Ramos (cell line): Measurements from ENCODE around the gene GALNT11.
"Not testable (repeated sequence)": the region's sequence is repeated elsewhere in the genome, so short reads cannot be mapped to it uniquely, and the experiment has no call there.

Experiments
- in situ Hi-C: fragments of 300-500 bp; cut with MboI; formaldehyde crosslinking; loops from one replicate; pipeline ENCODE4 v1.14.3; 2022; ENCODE audit warnings: low sequenced_read_pairs; ENCODE audit not compliant: unreplicated experiment

GALNT11 gene

DNA sequence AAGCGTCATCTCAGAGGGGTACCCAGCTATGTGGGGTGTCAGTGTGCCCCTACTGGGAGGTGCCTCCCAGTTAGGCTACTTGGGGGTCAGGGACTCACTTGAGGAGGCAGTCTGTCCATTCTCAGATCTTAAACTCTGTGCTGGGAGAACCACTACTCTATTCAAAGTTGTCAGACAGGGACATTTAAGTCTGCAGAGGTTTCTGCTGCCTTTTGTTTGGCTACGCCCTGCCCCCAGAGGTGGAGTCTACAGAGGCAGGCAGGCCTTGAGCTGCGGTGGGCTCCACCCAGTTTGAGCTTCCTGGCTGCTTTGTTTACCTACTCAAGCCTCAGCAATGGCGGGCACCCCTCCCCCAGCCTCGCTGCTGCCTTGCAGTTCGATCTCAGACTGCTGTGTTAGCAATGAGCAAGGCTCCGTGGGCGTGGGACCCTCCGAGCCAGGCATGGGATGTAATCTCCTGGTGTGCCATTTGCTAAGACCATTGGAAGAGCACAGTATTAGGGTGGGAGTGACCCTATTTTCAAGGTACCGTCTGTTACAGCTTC lies 40.4 kb downstream of the GALNT11 start:
- in situ Hi-C loops = not testable (repeated sequence)

DNA sequence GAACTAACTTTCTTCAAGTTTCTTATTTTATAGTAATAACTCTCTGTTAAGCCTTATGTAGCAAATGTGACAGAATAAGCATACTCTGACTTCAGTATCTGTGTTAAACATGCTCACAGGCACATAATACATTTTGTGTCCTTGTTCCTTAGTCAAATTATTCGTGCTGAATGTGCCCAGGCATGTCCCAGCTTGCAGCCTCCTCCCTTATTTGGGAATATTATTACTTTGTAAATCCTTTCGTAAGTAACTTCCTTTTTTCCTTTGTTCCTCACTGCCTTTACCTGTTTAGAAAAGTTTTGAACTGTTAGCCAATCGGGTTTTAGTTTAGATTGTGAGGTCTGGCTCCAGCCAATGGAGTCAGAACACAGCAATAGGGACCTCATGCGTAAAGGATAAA lies 46.9 kb downstream of the GALNT11 start:
- in situ Hi-C loops = no loop called here

DNA sequence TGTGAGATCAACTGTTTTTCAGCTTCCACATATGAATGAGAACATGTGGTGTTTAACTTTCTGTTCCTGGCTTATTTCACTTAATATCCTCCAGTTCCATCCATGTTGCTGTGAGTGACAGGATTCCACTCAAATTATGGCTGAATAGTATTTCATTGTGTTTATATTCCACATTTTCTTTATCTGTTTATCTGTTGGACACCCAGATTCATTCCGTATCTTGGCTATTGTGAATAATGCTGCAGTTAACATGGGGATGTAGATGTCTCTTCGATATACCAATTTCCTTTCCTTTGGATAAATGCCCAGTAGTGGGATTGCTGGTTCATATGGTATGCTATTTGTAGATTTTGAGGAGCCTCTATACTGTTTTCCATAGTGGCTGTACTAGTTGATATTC lies 47.9 kb downstream of the GALNT11 start:
- in situ Hi-C loops = no loop called here

- in situ Hi-C loops = no loop called here
Measured at GRCh38 chr7:152074673-152075072, 49.2 kb downstream of the GALNT11 start.

- in situ Hi-C loops = not testable (repeated sequence)
Measured at GRCh38 chr7:152075379-152075778, 49.9 kb downstream of the GALNT11 start.

GRCh38 chr7:152076324-152076821 lies 50.9 kb downstream of the GALNT11 start:
- in situ Hi-C loops = no loop called here

GRCh38 chr7:152076940-152077933 lies 51.8 kb downstream of the GALNT11 start:
- in situ Hi-C loops = no loop called here

DNA sequence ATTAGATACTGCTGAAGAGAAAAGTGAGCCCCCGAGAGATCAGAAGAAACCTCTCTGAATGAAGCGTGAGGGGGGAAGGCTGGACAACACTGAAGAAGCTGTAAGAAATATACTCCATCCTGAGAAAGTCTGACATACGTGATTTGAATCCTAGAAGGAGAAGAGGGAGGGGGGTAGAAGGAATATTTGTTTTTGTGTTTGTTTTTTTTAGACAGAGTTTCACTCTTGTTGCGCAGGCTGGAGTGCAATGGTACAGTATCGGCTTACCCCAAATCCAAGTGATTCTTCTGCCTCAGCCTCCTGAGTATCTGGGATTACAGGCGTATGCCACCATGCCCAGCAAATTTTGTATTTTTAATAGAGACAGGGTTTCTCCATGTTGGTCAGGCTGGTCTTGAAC lies 52.6 kb downstream of the GALNT11 start:
- in situ Hi-C loops = no loop called here

DNA sequence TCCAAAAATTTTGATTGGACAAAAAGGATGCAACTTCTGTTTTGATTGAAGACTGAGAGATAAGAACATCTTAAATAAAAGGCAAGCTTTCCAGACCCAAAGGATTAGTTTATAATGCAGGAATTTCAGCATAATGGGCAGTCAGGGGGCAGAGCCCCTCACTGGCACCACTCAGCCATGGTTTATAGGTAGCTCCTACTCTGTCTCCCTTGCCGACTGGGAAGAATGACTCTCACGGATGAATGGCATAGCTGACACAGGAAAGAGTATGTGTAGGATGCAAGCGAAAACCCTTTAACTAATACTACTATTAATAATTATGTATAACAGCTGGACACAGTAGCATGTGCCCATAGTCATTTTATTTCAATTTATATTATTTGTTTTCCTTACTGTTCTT lies 53.3 kb downstream of the GALNT11 start:
- in situ Hi-C loops = no loop called here

- in situ Hi-C loops = no loop called here
Measured at GRCh38 chr7:152081088-152081487, 55.6 kb downstream of the GALNT11 start.

DNA sequence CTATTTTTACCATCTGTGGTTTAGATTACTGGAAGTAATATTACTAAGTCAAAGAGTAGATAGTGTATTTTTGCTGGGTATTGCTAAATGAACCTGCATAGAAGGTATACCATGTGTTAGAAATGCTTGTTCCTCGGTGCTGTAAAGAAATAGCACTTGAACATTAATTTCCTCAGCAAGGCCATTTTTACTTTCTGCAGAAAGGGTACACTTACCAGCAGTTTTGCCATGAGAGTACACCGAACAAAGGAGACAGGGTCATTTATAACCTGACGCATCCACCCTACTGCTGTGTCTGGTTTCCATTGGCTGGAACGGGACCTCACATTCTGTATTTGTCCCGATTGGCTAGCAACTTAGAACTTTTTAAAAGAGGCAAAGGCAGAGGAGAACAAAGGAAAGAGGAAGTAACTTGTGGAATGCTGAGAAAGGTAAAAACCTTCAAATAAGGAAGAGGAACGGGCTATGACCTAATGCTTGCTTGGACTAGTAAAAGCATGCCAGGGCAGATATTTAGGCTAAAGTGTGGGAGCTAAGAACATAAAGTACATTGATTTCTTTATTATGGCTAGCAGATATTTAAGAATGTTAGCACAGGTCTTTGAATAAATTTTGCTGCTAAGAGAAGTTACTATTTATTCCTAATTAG lies 56.7 kb downstream of the GALNT11 start:
- in situ Hi-C loops = not testable (repeated sequence)

DNA sequence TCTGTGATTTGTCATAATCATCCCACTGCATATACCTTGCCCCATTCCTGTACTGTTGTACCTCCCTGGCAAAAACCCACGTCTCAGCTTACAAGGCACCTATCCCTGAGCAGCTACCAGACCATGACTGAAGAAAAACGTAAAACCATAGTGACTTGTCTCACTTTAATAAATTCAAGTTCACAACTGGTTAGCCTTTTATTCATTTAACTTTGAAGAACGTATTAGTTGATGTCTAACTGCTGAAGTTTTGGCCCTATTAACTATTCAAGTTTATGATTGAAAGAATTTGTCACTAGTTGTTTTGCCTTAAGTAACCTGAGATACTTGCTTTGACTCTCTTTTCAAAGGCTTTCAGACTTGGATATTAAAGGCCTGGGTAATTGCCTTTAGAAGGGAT lies 59.7 kb downstream of the GALNT11 start:
- in situ Hi-C loops = no loop called here

DNA sequence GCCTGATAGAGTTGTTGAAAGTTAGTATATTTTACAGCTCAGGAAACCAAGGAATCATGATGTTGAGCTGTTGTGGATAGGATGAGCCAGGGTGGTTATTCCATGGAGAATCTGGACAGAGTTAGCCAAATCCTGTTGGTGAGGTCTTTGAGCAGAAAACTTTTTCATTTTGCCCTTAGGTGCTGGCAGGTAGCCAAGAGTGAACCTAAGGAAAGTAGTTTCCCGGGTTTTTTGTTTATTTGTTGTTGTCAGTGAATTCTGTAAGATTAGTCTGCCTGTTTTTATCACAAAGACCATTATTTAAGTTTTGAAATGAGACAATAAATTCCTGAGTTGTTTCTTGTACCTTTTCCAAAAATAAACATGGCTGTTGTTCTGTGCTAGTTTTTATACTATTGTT lies 61.0 kb downstream of the GALNT11 start:
- in situ Hi-C loops = no loop called here

DNA sequence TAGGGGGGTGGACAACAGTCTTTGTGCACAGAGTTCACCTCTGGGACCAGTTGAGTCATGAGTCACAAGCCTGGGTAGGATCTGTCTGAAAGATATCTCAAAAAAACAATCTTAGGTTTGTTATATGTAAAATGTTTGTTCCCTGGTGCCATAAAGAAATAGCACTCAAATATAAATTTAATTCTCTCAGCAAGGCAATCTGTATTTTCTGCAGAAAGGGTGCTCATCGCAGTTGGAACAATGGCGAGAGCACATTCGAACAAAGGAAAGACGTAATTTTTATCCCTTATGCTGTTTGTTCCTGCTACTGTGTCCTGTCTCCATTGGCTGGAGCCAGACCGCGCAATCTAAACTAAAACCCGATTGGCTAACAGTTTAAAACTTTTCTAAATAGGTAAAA lies 63.7 kb downstream of the GALNT11 start:
- in situ Hi-C loops = no loop called here

GRCh38 chr7:152090747-152091146 lies 65.3 kb downstream of the GALNT11 start:
- in situ Hi-C loops = no loop called here

DNA sequence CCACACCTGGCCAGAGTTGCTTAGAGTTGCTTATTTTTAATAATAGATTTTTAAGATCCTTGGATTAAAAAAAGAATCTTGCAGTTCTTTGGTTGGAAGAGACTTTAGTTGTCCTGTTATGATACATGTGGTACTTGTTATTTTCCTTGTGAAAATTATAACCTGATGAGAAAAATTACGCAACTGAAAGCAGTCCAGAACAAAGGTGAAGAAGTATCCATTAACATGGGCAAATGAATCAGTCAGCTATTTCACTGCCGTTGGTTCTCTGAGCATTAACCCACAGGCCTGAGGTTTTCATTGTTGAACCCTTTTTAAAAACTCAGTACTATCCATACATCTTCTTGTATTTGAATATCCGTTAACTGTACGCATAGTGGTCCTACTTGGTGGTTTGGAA lies 68.2 kb downstream of the GALNT11 start:
- in situ Hi-C loops = no loop called here

DNA sequence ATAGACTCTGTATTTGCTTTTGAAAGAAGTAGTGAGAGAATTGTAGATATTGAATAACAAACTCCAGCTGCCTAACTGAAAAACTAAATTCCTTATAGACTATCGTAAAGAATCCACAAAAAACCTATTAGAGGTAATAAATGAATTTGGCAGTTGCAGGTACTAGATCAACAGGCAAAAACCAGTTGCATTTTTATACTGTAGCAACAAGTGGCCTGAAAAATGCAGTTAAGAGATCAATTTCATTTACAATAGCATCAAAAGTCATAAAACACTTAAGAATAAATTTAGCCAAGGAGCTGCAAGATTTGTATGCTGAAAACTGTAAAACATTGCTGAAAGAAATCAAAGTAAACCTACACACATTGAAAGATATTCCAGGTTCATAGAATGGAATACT lies 70.3 kb downstream of the GALNT11 start:
- in situ Hi-C loops = no loop called here

GRCh38 chr7:152097330-152097729 lies 71.9 kb downstream of the GALNT11 start:
- in situ Hi-C loops = no loop called here

GRCh38 chr7:152103066-152103465 lies 77.6 kb downstream of the GALNT11 start:
- in situ Hi-C loops = no loop called here

GRCh38 chr7:152103691-152104090 lies 78.2 kb downstream of the GALNT11 start:
- in situ Hi-C loops = no loop called here

DNA sequence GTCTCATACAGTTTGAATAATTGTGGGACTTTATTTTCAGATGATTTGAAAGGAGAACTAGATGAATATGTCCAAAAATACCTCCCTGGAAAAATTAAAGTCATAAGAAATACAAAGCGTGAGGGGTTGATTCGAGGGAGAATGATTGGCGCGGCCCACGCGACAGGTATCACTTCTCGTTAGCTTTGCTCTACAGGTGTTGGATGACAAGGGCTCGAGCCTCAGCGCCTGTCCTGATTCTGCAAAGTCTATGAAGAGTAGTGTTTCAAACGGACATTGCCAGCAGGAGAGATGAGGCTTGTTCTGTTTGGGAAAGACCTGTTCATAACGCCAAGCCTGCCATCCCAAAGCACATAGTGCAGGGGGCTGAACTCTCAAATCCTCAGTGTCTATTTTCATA lies 79.7 kb downstream of the GALNT11 start:
- in situ Hi-C loops = no loop called here
